Astrocyte of the hippocampus (primary cell): ENCODE results near the gene GPR137.
"Not testable (repeated sequence)": the region's sequence is repeated elsewhere in the genome, so short reads cannot be mapped to it uniquely, and the experiment has no call there.

Experiments used
- DNase-seq: peaks from one replicate; pipeline ENCODE4 v3.0.0; 2011; ENCODE audit warnings: low read depth, low spot score

The GPR137 gene

GRCh38 chr11:64284962-64285884 lies at the start of gene GPR137:
GPR137 (plus strand) TSS chr11:64285848; CDS start chr11:64286525, 677 bp downstream.
- peak; percentile 91 for DNase-seq

GRCh38 chr11:64237484-64237951 lies 48.1 kb upstream of the GPR137 start:
- DNase-seq, result no peak

GRCh38 chr11:64238076-64238475 lies 47.6 kb upstream of the GPR137 start:
- no peak for DNase-seq

- DNase-seq, result no peak
Measured at GRCh38 chr11:64238999-64239398, 46.6 kb upstream of the GPR137 start.

- no peak for DNase-seq
Measured at GRCh38 chr11:64239662-64240434, 45.8 kb upstream of the GPR137 start.

- DNase-seq, result peak; percentile 99
Measured at GRCh38 chr11:64240435-64241240, 45.0 kb upstream of the GPR137 start, which contains the start of gene FKBP2. FKBP2 (plus strand) TSS chr11:64241095; CDS start chr11:64242388, 1,293 bp downstream.

- peak; percentile 100 for DNase-seq
Measured at GRCh38 chr11:64241241-64241490, 44.5 kb upstream of the GPR137 start.

- DNase-seq, result peak; percentile 61
Measured at GRCh38 chr11:64241491-64242374, 43.9 kb upstream of the GPR137 start.

- DNase-seq, result no peak
Measured at GRCh38 chr11:64243236-64243854, 42.3 kb upstream of the GPR137 start.

- no peak for DNase-seq
Measured at GRCh38 chr11:64244107-64244506, 41.5 kb upstream of the GPR137 start.

- DNase-seq, result no peak
Measured at GRCh38 chr11:64244966-64245365, 40.7 kb upstream of the GPR137 start.

- DNase-seq, result peak; percentile 46
Measured at GRCh38 chr11:64245401-64245796, 40.2 kb upstream of the GPR137 start.

- peak; percentile 94 for DNase-seq
Measured at GRCh38 chr11:64245797-64246620, 39.6 kb upstream of the GPR137 start.

GRCh38 chr11:64246621-64246870 lies 39.1 kb upstream of the GPR137 start:
- DNase-seq, result not testable (repeated sequence)

GRCh38 chr11:64246871-64247728 lies 38.5 kb upstream of the GPR137 start, which contains the start of gene PPP1R14B:
PPP1R14B (minus strand) TSS chr11:64246943; CDS start chr11:64246673, 270 bp downstream.
- DNase-seq, result peak; percentile 96

GRCh38 chr11:64247729-64248531 lies 37.7 kb upstream of the GPR137 start:
- DNase-seq, result no peak

GRCh38 chr11:64248578-64248977 lies 37.1 kb upstream of the GPR137 start:
- no peak for DNase-seq

- DNase-seq, result no peak
Measured at GRCh38 chr11:64249038-64249437, 36.6 kb upstream of the GPR137 start.
